Brain pericyte (primary cell): Measurements from ENCODE around the gene NAA16.
"Not testable (repeated sequence)": the region's sequence is repeated elsewhere in the genome, so short reads cannot be mapped to it uniquely, and the experiment has no call there.

Experiments
- DNase-seq: peaks from one replicate; pipeline ENCODE4 v3.0.0-alpha.2; 2012; ENCODE audit warnings: low read depth, low spot score

NAA16 gene

GRCh38 chr13:41356385-41356648 is 45.2 kb downstream of the NAA16 start:
- not testable (repeated sequence) for DNase-seq

GRCh38 chr13:41356786-41357185 is 45.7 kb downstream of the NAA16 start:
- no peak for DNase-seq

GRCh38 chr13:41361491-41361890 is 50.4 kb downstream of the NAA16 start:
- no peak for DNase-seq

GRCh38 chr13:41364043-41364442 is 53.0 kb downstream of the NAA16 start:
- no peak for DNase-seq

GRCh38 chr13:41365631-41366030 is 54.6 kb downstream of the NAA16 start:
- DNase-seq: no peak

- no peak for DNase-seq
Measured at GRCh38 chr13:41370736-41371135, 59.7 kb downstream of the NAA16 start.

GRCh38 chr13:41377446-41377845 is 66.4 kb downstream of the NAA16 start:
- DNase-seq: no peak

- no peak for DNase-seq
Measured at GRCh38 chr13:41382431-41382830, 71.4 kb downstream of the NAA16 start.

- no peak for DNase-seq
Measured at GRCh38 chr13:41383386-41383785, 72.3 kb downstream of the NAA16 start.

GRCh38 chr13:41384749-41385503 is 73.9 kb downstream of the NAA16 start:
- DNase-seq: no peak

GRCh38 chr13:41386211-41386610 is 75.1 kb downstream of the NAA16 start:
- no peak for DNase-seq

GRCh38 chr13:41387576-41387975 is 76.5 kb downstream of the NAA16 start:
- no peak for DNase-seq

- DNase-seq: no peak
Measured at GRCh38 chr13:41388143-41388881, 77.2 kb downstream of the NAA16 start.

GRCh38 chr13:41389580-41389979 is 78.5 kb downstream of the NAA16 start:
- DNase-seq: no peak

- no peak for DNase-seq
Measured at GRCh38 chr13:41394166-41394565, 83.1 kb downstream of the NAA16 start.

GRCh38 chr13:41398494-41399170 is 87.6 kb downstream of the NAA16 start:
- DNase-seq: no peak

- DNase-seq: no peak
Measured at GRCh38 chr13:41401366-41401765, 90.3 kb downstream of the NAA16 start.

GRCh38 chr13:41402691-41403511 is 91.8 kb downstream of the NAA16 start:
- no peak for DNase-seq

- no peak for DNase-seq
Measured at GRCh38 chr13:41403983-41404382, 92.9 kb downstream of the NAA16 start.

- DNase-seq: no peak
Measured at GRCh38 chr13:41405367-41405766, 94.3 kb downstream of the NAA16 start.

GRCh38 chr13:41407380-41407779 is 96.3 kb downstream of the NAA16 start:
- no peak for DNase-seq

GRCh38 chr13:41408121-41408520 is 97.1 kb downstream of the NAA16 start:
- DNase-seq: no peak
